Ishikawa (cell line): Measurements from ENCODE around the gene NEGR1.

ENCODE experiments used
- CEBPB ChIP-seq: IDR thresholded peaks from 2 replicates; pipeline ENCODE4 v1.6.1; 2012
- CREB1 ChIP-seq: IDR thresholded peaks from 2 replicates; pipeline ENCODE4 v1.6.1; 2012; ENCODE audit warnings: low read depth
- EGR1 ChIP-seq: IDR thresholded peaks from 2 replicates; pipeline ENCODE4 v1.6.1; 2012
- EP300 ChIP-seq: IDR thresholded peaks from 2 replicates; pipeline ENCODE4 v1.6.1; 2012; ENCODE audit warnings: borderline replicate concordance
- FOXM1 ChIP-seq: IDR thresholded peaks from 2 replicates; pipeline ENCODE4 v1.6.1; 2012; ENCODE audit warnings: low read depth, borderline replicate concordance
- NFIC ChIP-seq: IDR thresholded peaks from 2 replicates; pipeline ENCODE4 v1.6.1; 2012
- RAD21 ChIP-seq: IDR thresholded peaks from 2 replicates; pipeline ENCODE4 v1.6.1; 2012; ENCODE audit warnings: low read depth
- REST ChIP-seq: IDR thresholded peaks from 2 replicates; pipeline ENCODE4 v1.6.1; 2012; ENCODE audit warnings: low read depth, mild to moderate bottlenecking
- TAF1 ChIP-seq: IDR thresholded peaks from 2 replicates; pipeline ENCODE4 v1.6.1; 2012; ENCODE audit warnings: low read depth, mild to moderate bottlenecking
- TCF12 ChIP-seq: IDR thresholded peaks from 2 replicates; pipeline ENCODE4 v1.6.1; 2012; ENCODE audit warnings: low read depth
- TEAD4 ChIP-seq: IDR thresholded peaks from 2 replicates; pipeline ENCODE4 v1.6.1; 2012
- USF1 ChIP-seq: IDR thresholded peaks from 2 replicates; pipeline ENCODE4 v1.6.1; 2012
- YY1 ChIP-seq: IDR thresholded peaks from 2 replicates; pipeline ENCODE4 v1.6.1; 2012; ENCODE audit warnings: low read depth
- ZBTB7A ChIP-seq: IDR thresholded peaks from 2 replicates; pipeline ENCODE4 v1.6.1; 2012; ENCODE audit warnings: low read depth
- TF ChIP-seq, protein P1 (sequence below): IDR thresholded peaks from 2 replicates; pipeline ENCODE4 v1.6.1; 2012

Gene NEGR1

DNA sequence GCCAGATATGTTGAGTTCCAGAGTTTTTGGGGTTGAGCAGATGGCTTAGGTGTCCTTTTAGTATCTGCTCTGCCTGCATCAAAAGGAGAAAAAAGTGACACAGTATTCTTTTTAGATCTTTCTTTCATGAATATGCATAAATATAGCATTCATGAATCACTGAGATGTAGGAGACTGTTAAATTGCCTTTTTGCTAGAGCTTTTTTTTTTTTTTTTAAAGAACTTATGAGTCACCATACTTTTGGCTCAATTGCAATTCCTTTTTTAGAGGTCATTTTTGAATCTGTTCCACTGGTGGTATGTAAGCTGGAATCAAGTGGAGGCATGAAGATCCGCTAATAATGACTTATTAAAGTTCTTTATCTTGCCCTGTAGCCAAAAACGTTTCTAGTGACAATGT lies 720.6 kb downstream of the NEGR1 start:
- no peak for TF ChIP-seq EP300
- no peak for TF ChIP-seq RAD21
- TF ChIP-seq CREB1: no peak
- TF ChIP-seq, protein P1, sequence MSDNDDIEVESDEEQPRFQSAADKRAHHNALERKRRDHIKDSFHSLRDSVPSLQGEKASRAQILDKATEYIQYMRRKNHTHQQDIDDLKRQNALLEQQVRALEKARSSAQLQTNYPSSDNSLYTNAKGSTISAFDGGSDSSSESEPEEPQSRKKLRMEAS: no peak
- no peak for TF ChIP-seq USF1
- no peak for TF ChIP-seq FOXM1
- no peak for TF ChIP-seq REST
- no peak for TF ChIP-seq TCF12
- TF ChIP-seq TEAD4: no peak
- no peak for TF ChIP-seq EGR1
- TF ChIP-seq CEBPB: no peak
- TF ChIP-seq NFIC: no peak

DNA sequence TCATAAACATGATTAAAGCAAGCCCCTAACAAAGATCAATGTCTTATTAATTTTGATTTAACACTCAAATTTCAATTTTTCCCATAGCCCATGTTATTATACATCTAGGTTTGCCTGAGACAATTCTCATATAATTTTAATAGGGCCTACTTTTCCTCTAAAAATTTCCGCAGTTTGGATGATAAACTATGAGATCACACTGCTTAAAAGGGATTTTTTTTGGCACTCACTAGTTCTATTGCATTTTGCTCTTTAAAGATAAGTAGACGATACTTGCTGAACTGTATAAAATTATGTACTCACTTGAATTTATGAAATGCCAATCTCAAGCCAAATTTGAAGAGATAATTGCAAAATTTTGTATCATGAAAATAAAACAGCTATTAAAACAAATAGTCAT lies 721.1 kb downstream of the NEGR1 start:
- TF ChIP-seq EGR1 (no peak), REST (no peak), TAF1 (no peak), RAD21 (no peak), NFIC (no peak), TCF12 (no peak), YY1 (no peak), USF1 (no peak), TEAD4 (no peak), CREB1 (no peak), CEBPB (no peak), ZBTB7A (no peak), EP300 (no peak), FOXM1 (no peak)
- TF ChIP-seq, protein P1: no peak

DNA sequence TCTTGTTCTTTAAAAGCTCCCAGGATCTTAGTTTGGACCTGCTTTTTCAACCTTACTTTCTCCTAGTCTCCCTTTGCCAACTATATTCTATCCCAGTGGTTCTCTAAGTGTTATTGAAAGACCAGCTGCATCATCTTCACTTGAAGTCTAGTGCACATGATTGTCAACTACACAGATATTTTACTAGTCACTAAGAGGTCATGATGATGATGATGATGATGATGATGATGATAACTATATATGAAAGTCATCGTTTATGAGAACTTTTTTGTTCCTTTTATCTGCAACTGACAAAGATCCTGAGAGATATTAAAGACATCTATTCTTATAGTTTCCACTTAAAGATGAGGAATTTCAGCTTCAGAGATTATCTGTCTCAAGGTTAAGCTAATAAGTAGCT lies 722.5 kb downstream of the NEGR1 start:
- TF ChIP-seq EGR1: no peak
- TF ChIP-seq TCF12: no peak
- no peak for TF ChIP-seq EP300
- no peak for TF ChIP-seq TAF1
- no peak for TF ChIP-seq NFIC
- no peak for TF ChIP-seq CREB1
- TF ChIP-seq ZBTB7A: no peak
- no peak for TF ChIP-seq RAD21
- TF ChIP-seq USF1: no peak
- TF ChIP-seq YY1: no peak
- TF ChIP-seq, protein P1: no peak
- TF ChIP-seq FOXM1: no peak
- TF ChIP-seq TEAD4: no peak
- no peak for TF ChIP-seq REST
- TF ChIP-seq CEBPB: no peak

GRCh38 chr1:71557138-71557537 lies 725.2 kb downstream of the NEGR1 start:
- no peak for TF ChIP-seq CEBPB
- no peak for TF ChIP-seq RAD21
- TF ChIP-seq ZBTB7A: no peak
- no peak for TF ChIP-seq TEAD4
- TF ChIP-seq, protein P1: no peak
- TF ChIP-seq FOXM1: no peak
- TF ChIP-seq TCF12: no peak
- no peak for TF ChIP-seq YY1
